ENCODE results near the gene FRRS1.

FRRS1 gene

DNA sequence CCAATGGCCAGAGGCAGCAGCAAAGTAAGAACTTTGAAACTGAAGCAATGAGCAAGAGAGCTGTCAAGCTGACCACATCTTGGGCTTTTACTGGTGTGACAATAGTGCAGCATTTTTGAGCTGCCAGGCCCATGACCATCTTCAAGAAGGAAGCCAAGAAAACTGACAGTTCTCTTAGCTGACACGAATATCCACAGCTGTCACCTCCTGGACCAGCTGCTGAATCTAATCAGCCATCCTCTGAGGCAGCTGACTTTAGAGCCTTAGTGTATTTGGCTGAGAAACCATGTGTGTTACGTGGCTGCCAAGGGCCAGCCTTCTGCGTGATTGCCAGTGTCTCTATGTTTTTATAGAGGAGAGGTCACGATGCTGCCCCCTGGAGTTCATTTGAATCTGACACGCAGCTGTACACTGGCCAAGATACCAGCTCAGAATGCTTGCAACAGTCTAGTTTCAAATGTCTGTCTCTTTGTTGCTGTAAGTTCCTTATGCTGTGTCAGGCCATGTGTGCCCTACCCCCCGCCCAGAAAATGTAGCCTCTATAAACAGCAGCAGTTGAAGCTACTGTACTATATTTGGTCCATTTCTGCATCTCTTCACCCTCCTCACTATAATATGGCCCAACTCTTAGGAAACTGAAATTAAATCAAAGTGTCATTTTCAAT is 80.8 kb downstream of the FRRS1 start:
- H3K36me3 ChIP-seq (ENCODE audit: control insufficient read depth in 1 of 2, insufficient read depth in 2 of 2, low read depth in 1 of 2, low read length in 2 of 2) = no peaks in the 10 kb centered on the region
- peak; percentile 75 for DNase-seq
- peak overlapping the region in 1 of 2 experiments; percentile 4 for H3K18ac ChIP-seq (ENCODE audit: low read depth in 1 of 2, low read length in 2 of 2)
- peak overlapping the region; percentile 14 for H4K91ac ChIP-seq (ENCODE audit: low read length)
- H3K27me3 ChIP-seq (ENCODE audit: control insufficient read depth in 1 of 2, insufficient read depth in 1 of 2, low read length in 2 of 2) = no peaks in the 10 kb centered on the region
- peaks cover 3% of the 10 kb centered on the region for H3K4me1 ChIP-seq (ENCODE audit: control insufficient read depth, insufficient read depth, low read depth, low read length)
- no peak overlapping the region for H4K8ac ChIP-seq (ENCODE audit: low read length)
- H2BK5ac ChIP-seq (ENCODE audit: low read depth, low read length, poor library complexity, severe bottlenecking) = no peak overlapping the region
- H3K9ac ChIP-seq (ENCODE audit: low read length) = peak overlapping the region; percentile 22
- no peak overlapping the region for H2BK120ac ChIP-seq (ENCODE audit: low read depth, low read length)
- no peak overlapping the region for H3K14ac ChIP-seq (ENCODE audit: low read length in 2 of 2)
- peak overlapping the region; percentile 29 to 33 for H2BK12ac ChIP-seq (ENCODE audit: low read length in 2 of 2)
- H3K27ac ChIP-seq (ENCODE audit: low read length, poor library complexity, severe bottlenecking) = no peak overlapping the region
- H3K9me3 ChIP-seq (ENCODE audit: control insufficient read depth, low read length) = no peaks in the 10 kb centered on the region
- H2AFZ ChIP-seq (ENCODE audit: low read depth, low read length) = no peak overlapping the region
- H2AK5ac ChIP-seq (ENCODE audit: low read length, severe bottlenecking) = no peak overlapping the region
- no peak overlapping the region for H3K4me3 ChIP-seq (ENCODE audit: insufficient read depth in 1 of 2, low read depth in 1 of 2, low read length in 2 of 2)
- no peak overlapping the region for H3K23ac ChIP-seq (ENCODE audit: low read length in 2 of 2)
- peak overlapping the region in 1 of 2 experiments; percentile 56 for H3K4ac ChIP-seq (ENCODE audit: low read depth in 1 of 2, low read length in 2 of 2)
- no peaks in the 10 kb centered on the region for H3K79me1 ChIP-seq (replicated peaks; ENCODE audit: low read length, poor library complexity, severe bottlenecking)
- no peak overlapping the region for H3K4me2 ChIP-seq (ENCODE audit: low read length, poor library complexity, severe bottlenecking)
- 26% methylated on average over 6 of the region's 6 CpGs for WGBS
- H2BK15ac ChIP-seq (ENCODE audit: low read depth, poor library complexity, severe bottlenecking) = no peak overlapping the region

DNA sequence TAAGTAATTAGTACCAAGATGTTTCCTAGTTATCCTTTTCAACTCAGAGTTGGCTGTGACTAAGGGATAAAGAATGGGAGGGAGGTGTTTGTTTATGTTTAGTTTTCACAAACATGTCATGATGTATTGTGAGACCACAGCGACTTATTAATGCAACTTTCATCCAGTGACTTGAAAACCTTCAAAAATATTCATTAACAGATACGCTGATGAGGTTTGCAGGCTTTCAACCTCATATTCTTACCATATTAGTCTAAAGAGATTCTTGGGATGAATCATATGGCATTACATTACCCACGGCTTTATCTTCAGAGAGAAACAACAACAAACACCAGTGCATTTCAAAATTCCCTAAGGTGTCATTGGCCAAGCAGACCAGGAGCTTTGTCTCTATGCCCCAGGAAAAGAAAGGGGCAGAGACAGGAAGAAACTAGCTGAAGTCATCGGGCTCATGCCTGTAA is 84.1 kb downstream of the FRRS1 start:
- H2BK15ac ChIP-seq (ENCODE audit: low read depth, poor library complexity, severe bottlenecking) = no peak overlapping the region
- no peak overlapping the region for H2AFZ ChIP-seq (ENCODE audit: low read depth, low read length)
- H3K36me3 ChIP-seq (ENCODE audit: control insufficient read depth in 1 of 2, insufficient read depth in 2 of 2, low read depth in 1 of 2, low read length in 2 of 2) = no peaks in the 10 kb centered on the region
- no peak overlapping the region for H3K4ac ChIP-seq (ENCODE audit: low read depth in 1 of 2, low read length in 2 of 2)
- H3K79me1 ChIP-seq (replicated peaks; ENCODE audit: low read length, poor library complexity, severe bottlenecking) = no peaks in the 10 kb centered on the region
- H3K23ac ChIP-seq (ENCODE audit: low read length in 2 of 2) = no peak overlapping the region
- no peaks in the 10 kb centered on the region for H3K9me3 ChIP-seq (ENCODE audit: control insufficient read depth, low read length)
- no peak overlapping the region for H2AK5ac ChIP-seq (ENCODE audit: low read length, severe bottlenecking)
- H3K4me2 ChIP-seq (ENCODE audit: low read length, poor library complexity, severe bottlenecking) = no peak overlapping the region
- 0% methylated on average over 3 of the region's 4 CpGs for WGBS
- no peak overlapping the region for H3K4me3 ChIP-seq (ENCODE audit: insufficient read depth in 1 of 2, low read depth in 1 of 2, low read length in 2 of 2)
- no peaks in the 10 kb centered on the region for H3K27me3 ChIP-seq (ENCODE audit: control insufficient read depth in 1 of 2, insufficient read depth in 1 of 2, low read length in 2 of 2)
- H2BK12ac ChIP-seq (ENCODE audit: low read length in 2 of 2) = no peak overlapping the region
- no peak overlapping the region for H4K91ac ChIP-seq (ENCODE audit: low read length)
- no peak overlapping the region for H2BK5ac ChIP-seq (ENCODE audit: low read depth, low read length, poor library complexity, severe bottlenecking)
- H3K18ac ChIP-seq (ENCODE audit: low read depth in 1 of 2, low read length in 2 of 2) = peak overlapping the region in 1 of 2 experiments; percentile 38
- peak overlapping the region; percentile 50 for H3K27ac ChIP-seq (ENCODE audit: low read length, poor library complexity, severe bottlenecking)
- peak overlapping the region; percentile 12 for H4K8ac ChIP-seq (ENCODE audit: low read length)
- H3K14ac ChIP-seq (ENCODE audit: low read length in 2 of 2) = no peak overlapping the region
- H3K9ac ChIP-seq (ENCODE audit: low read length) = no peak overlapping the region
- peaks cover 3% of the 10 kb centered on the region for H3K4me1 ChIP-seq (ENCODE audit: control insufficient read depth, insufficient read depth, low read depth, low read length)
- peak; percentile 91 for DNase-seq
- no peak overlapping the region for H2BK120ac ChIP-seq (ENCODE audit: low read depth, low read length)

- peak overlapping the region; percentile 87 for H4K8ac ChIP-seq (ENCODE audit: low read length)
- no peaks in the 10 kb centered on the region for H3K9me3 ChIP-seq (ENCODE audit: control insufficient read depth, low read length)
- H3K23ac ChIP-seq (ENCODE audit: low read length in 2 of 2) = no peak overlapping the region
- H2BK15ac ChIP-seq (ENCODE audit: low read depth, poor library complexity, severe bottlenecking) = no peak overlapping the region
- H3K18ac ChIP-seq (ENCODE audit: low read depth in 1 of 2, low read length in 2 of 2) = peak overlapping the region; percentile 18 to 88
- H3K4me1 ChIP-seq (ENCODE audit: control insufficient read depth, insufficient read depth, low read depth, low read length) = peaks cover 3% of the 10 kb centered on the region
- no peaks in the 10 kb centered on the region for H3K27me3 ChIP-seq (ENCODE audit: control insufficient read depth in 1 of 2, insufficient read depth in 1 of 2, low read length in 2 of 2)
- no peak overlapping the region for H2AFZ ChIP-seq (ENCODE audit: low read depth, low read length)
- no peak overlapping the region for H2AK5ac ChIP-seq (ENCODE audit: low read length, severe bottlenecking)
- peak overlapping the region; percentile 81 for H3K27ac ChIP-seq (ENCODE audit: low read length, poor library complexity, severe bottlenecking)
- no peaks in the 10 kb centered on the region for H3K36me3 ChIP-seq (ENCODE audit: control insufficient read depth in 1 of 2, insufficient read depth in 2 of 2, low read depth in 1 of 2, low read length in 2 of 2)
- peak overlapping the region; percentile 67 for H4K91ac ChIP-seq (ENCODE audit: low read length)
- DNase-seq = peak; percentile 40
- H3K14ac ChIP-seq (ENCODE audit: low read length in 2 of 2) = peak overlapping the region in 1 of 2 experiments; percentile 36
- H3K4me2 ChIP-seq (ENCODE audit: low read length, poor library complexity, severe bottlenecking) = no peak overlapping the region
- H2BK5ac ChIP-seq (ENCODE audit: low read depth, low read length, poor library complexity, severe bottlenecking) = no peak overlapping the region
- no peaks in the 10 kb centered on the region for H3K79me1 ChIP-seq (replicated peaks; ENCODE audit: low read length, poor library complexity, severe bottlenecking)
- WGBS = 43% methylated on average over 3 of the region's 3 CpGs
- no peak overlapping the region for H3K4me3 ChIP-seq (ENCODE audit: insufficient read depth in 1 of 2, low read depth in 1 of 2, low read length in 2 of 2)
- H2BK12ac ChIP-seq (ENCODE audit: low read length in 2 of 2) = peak overlapping the region; percentile 75 to 99
- no peak overlapping the region for H3K9ac ChIP-seq (ENCODE audit: low read length)
- peak overlapping the region in 1 of 2 experiments; percentile 64 for H3K4ac ChIP-seq (ENCODE audit: low read depth in 1 of 2, low read length in 2 of 2)
- H2BK120ac ChIP-seq (ENCODE audit: low read depth, low read length) = peak overlapping the region; percentile 45
Measured at GRCh38 chr1:99681583-99681982, 84.9 kb downstream of the FRRS1 start.

GRCh38 chr1:99680270-99680669 is 86.2 kb downstream of the FRRS1 start:
- no peak overlapping the region for H3K23ac ChIP-seq (ENCODE audit: low read length in 2 of 2)
- H3K36me3 ChIP-seq (ENCODE audit: control insufficient read depth in 1 of 2, insufficient read depth in 2 of 2, low read depth in 1 of 2, low read length in 2 of 2) = no peaks in the 10 kb centered on the region
- H2BK15ac ChIP-seq (ENCODE audit: low read depth, poor library complexity, severe bottlenecking) = no peak overlapping the region
- peak overlapping the region in 1 of 2 experiments; percentile 48 for H3K18ac ChIP-seq (ENCODE audit: low read depth in 1 of 2, low read length in 2 of 2)
- no peak overlapping the region for H2AK5ac ChIP-seq (ENCODE audit: low read length, severe bottlenecking)
- no peak overlapping the region for H3K4me3 ChIP-seq (ENCODE audit: insufficient read depth in 1 of 2, low read depth in 1 of 2, low read length in 2 of 2)
- H3K27me3 ChIP-seq (ENCODE audit: control insufficient read depth in 1 of 2, insufficient read depth in 1 of 2, low read length in 2 of 2) = no peaks in the 10 kb centered on the region
- H3K79me1 ChIP-seq (replicated peaks; ENCODE audit: low read length, poor library complexity, severe bottlenecking) = no peaks in the 10 kb centered on the region
- H3K14ac ChIP-seq (ENCODE audit: low read length in 2 of 2) = no peak overlapping the region
- peaks cover 2% of the 10 kb centered on the region for H3K4me1 ChIP-seq (ENCODE audit: control insufficient read depth, insufficient read depth, low read depth, low read length)
- H3K27ac ChIP-seq (ENCODE audit: low read length, poor library complexity, severe bottlenecking) = no peak overlapping the region
- H4K91ac ChIP-seq (ENCODE audit: low read length) = no peak overlapping the region
- H3K9ac ChIP-seq (ENCODE audit: low read length) = no peak overlapping the region
- no peaks in the 10 kb centered on the region for H3K9me3 ChIP-seq (ENCODE audit: control insufficient read depth, low read length)
- no peak overlapping the region for H3K4me2 ChIP-seq (ENCODE audit: low read length, poor library complexity, severe bottlenecking)
- H2AFZ ChIP-seq (ENCODE audit: low read depth, low read length) = no peak overlapping the region
- no CpG with 5 or more reads among the region's 1 CpG for WGBS
- no peak overlapping the region for H2BK120ac ChIP-seq (ENCODE audit: low read depth, low read length)
- no peak for DNase-seq
- H2BK5ac ChIP-seq (ENCODE audit: low read depth, low read length, poor library complexity, severe bottlenecking) = no peak overlapping the region
- no peak overlapping the region for H3K4ac ChIP-seq (ENCODE audit: low read depth in 1 of 2, low read length in 2 of 2)
- peak overlapping the region; percentile 38 to 72 for H2BK12ac ChIP-seq (ENCODE audit: low read length in 2 of 2)
- H4K8ac ChIP-seq (ENCODE audit: low read length) = no peak overlapping the region

Measured in mesenchymal stem cell (in vitro differentiated cells and primary cell).